NCI-H1694 (cell line): ENCODE measurements around the gene ANKS3.

Experiments
- DNase-seq: peaks from one replicate; lab custom pipeline; 2025; lab: John Stamatoyannopoulos, UW

The ANKS3 gene

DNA sequence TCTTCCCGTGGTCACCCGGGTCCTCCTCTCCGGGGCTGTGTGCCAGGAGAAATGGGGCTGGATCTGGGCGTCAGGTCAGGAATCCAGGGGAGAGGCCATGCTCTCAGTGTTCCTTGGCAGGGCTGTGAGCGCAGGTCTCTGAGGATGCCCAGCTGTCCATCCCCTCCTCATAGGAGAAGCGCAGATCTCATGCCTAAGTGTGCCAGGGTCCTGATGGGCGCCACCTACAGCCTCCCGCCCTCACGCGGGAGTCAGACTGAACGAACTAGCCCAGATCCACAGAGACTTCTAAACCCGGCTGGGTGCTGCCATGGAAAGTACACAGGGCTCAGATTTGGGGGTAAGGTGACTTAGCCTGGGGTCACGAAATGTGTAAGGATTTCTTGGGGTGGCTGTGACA lies 85.2 kb downstream of the ANKS3 start:
- no peak for DNase-seq

GRCh38 chr16:4647644-4647980 lies 86.5 kb downstream of the ANKS3 start:
- no peak for DNase-seq

DNA sequence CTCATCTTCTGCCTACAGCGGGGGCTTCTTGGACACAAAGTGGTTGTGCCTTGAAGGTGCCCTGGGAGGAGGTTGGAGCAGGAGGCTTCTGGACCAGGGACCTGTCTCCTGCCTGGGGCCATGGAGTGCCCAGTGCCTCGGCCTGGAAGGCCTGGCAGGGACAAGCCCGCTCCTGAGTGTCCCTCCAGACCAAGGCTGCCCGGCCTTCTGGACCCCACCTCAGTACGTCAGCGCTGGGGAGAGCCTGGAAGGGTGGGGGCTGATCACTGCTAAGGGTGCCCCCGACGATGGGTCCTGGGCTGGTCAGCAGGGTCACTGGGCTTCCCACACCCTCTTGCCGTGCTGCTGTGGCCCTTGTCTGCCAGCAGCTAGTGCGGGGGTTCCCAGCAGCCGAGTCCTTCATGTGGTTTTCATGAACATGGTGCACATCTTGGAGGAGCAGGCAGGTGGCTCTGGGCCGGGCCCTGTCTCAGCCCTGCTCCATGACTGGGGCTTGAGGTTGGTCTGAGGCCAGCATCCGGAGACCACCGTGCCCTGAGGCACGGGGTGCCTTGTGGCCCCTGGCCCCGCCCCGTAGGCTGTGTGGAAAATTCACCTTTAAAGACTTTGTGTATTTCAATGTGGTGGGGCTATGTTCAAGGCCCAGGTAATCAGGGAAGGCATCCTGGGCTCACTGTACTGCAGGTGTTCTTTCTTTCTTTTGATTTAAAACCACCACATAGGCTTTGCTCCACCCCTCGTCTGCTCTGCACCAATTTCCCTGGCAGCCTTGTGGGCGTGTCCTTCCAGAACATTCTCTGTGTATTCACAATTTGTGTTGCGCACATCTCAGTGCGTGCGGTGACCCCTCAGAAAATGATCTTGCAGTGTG lies 87.1 kb downstream of the ANKS3 start:
- DNase-seq = no peak
